HG03139 (cell line): Measurements from ENCODE around the gene ATCAY.

Experiments
- ATAC-seq: cut with Tn5 transposase; IDR thresholded peaks from one replicate; pipeline ENCODE4 v1.9.1; 2021; ENCODE audit not compliant: unreplicated experiment

Gene ATCAY

DNA sequence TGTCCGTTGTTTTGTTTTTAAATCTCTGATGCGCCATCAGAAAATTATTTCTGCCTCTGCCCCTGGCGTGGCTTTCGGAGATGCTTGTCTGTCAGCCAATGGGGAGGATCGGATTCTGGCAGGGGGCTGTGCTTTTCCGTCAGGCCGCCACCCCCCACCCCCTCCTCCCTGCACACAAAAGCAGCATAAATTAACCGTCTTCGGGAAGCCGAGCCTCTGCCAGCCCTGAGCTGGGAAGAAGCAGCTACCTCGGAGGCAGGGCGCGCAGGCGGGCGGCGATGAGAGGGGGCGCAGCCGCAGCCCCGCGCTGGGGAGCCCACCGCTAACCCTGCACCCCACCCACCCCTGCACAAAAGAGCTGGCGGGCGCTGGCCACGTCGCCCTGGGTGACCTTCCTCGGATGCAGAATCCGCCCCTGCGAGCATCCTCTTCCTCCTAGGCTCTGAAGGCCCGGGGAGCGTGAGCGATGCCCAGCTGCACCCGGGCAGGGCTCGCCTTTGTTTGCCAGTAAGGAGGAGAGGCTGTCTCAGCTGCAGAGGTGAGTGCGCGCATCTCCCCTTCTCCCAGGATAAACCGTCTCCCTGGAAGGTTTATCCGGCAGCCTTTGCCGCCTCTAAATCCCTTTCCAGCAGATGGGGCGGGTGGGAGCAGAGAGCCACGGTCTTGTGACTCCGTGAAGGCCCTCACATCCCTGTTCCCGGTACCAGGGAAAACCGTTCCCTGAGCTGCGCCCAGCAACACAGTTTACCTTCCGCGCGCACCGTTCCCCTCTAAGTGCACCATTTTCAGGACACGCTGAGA lies at the start of gene ATCAY:
TSS of gene ATCAY (plus strand) at position 215 of the 801 bp plus-strand sequence. CDS start 5,083 bp downstream, outside the sequence.
- ATAC-seq: no peak

DNA sequence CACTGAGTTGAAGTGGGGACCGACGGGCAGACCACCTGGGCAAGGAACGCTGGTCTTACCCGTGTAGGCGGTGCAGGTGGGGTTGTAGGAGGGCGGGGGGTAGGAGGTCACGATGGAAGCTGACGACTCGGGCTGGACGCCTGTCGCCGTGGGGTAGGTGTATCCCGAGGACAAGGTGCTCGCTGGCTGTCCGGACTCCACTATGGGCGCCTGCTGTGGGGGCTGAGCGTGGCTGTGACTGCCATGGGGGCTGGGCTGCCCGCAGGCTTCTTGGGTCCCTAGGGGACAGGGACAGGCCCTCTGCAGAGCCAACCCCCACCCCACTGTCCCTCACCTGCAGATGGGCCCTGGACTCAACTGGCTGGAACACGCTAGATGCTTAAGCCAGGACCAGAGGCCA lies 48.9 kb upstream of the ATCAY start:
- no peak for ATAC-seq

- ATAC-seq: no peak
These were observed 48.5 kb upstream of the ATCAY start for GRCh38 chr19:3832001-3832400.

DNA sequence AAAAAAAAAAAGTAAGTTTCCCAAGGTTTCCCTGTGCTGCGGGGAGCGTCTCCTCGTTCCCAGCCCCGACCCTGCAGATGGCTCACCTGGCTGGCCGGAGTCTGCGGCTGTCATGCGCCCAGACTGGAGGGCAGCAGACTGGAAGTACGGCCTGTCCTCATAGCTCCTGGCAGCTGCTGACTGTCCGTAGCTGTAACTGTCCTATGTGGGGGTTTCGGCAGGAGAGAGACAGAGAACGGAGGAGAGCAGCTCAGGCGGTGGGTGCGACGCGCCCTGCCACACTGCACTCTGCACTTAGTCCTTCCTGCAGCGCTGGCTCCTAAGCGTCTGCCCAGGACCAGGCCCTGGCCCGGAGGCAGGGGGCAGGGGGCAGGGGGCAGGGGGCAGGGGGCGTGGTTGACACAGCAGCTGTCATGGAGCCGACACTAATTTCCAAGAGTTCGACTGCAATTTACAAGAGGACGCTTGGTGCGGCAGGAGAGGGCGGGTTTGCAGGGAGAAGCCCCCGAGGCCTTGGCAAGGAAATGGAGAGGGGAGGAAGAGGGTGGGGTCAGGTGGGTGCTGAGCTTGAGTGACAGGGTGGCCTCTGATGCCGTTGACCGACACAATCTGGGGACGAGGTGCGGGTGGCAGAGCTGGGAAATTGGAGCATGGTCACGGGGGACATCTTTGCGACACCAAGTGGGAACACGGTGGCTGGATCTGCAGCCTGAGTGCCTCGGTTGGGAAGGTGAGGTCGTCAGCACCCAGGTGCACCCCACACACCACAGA lies 46.7 kb upstream of the ATCAY start:
- no peak for ATAC-seq

DNA sequence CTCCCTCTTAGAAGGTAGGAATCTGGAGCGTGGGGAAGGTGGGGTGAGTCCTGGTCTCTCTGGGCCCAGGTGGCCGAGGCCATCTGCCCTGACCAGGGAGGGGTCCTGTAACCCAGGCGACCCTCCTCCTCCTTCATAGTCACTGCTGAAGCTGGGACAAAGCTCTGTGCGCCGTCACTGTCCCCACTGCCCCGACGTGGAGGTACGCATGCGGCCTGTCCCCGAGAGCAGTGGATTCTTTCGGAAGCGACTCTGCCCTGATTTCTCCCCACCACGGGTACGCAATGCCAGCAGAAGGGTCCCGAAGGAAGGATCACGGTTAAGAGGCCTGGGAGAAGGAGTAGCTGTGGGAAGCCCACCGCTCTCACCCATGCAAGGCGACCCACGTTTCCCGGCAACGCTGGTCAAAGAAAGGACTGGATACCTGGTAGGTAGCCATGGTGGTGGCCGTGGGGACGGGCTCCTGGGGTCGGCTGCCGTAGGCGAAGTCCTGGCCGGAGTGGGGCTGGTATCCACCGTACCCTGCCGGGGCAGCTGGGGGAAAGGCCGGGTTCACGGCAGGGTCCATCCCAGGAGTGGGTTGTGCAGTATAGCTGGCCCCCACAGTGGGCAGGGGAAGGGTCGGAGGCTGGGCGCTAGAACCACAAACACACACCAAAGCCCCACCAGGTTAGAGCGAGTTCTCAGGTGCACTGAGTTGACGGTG lies 46.0 kb upstream of the ATCAY start:
- ATAC-seq: no peak

GRCh38 chr19:3835055-3835435 lies 45.4 kb upstream of the ATCAY start:
- ATAC-seq: no peak

DNA sequence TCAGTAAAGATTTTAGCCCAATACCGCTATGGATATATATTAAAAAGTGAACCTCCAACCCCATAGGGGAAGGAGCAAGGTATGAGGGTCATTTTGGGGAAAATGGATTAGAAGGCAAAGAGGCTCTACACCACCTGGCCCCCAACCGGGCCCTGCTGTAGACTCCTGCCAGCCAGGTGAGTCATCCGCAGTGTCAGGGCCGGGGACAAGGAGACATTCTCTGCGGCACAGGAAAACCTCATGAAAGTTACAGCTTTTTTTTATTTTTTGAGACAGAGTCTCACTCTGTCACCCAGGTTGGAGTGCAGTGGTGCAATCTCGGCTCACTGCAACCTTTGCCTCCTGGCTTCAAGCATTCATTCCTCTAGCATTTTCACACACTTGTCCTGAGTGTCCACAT lies 43.6 kb upstream of the ATCAY start:
- no peak for ATAC-seq

DNA sequence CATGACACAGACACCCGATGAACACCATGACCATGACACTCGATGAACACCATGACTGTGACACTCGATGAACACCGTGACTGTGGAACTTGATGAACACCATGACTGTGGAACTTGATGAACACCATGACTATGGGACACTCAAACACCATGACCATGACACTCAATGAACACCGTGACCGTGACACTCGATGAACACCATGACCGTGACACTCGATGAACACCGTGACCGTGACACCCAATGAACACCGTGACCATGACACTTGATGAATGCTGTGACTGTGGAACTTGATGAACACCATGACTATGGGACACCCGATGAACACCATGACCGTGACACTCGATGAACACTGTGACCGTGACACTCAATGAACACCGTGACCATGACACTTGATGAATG lies 43.2 kb upstream of the ATCAY start:
- ATAC-seq: no peak

GRCh38 chr19:3837922-3838321 lies 42.6 kb upstream of the ATCAY start:
- no peak for ATAC-seq

DNA sequence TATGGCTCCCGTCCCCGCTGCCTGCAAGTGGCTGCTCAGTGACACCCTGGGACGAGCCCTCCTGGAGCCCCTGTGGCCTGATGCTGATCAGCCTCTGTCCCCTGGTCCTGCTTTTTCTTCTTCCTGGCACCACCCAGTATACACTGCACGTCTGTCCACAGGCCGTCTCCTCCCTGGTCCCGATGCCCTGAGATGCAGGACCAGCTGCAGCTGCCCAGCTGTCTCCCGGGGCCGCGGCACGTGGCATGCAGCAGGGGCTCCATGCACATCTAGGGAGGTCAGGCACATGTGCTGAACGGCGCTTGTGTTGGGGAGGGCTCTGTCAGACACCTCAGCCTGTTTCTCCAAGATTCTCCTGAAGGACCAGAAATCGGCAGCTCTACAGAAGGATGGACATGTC lies 41.8 kb upstream of the ATCAY start:
- ATAC-seq: no peak

DNA sequence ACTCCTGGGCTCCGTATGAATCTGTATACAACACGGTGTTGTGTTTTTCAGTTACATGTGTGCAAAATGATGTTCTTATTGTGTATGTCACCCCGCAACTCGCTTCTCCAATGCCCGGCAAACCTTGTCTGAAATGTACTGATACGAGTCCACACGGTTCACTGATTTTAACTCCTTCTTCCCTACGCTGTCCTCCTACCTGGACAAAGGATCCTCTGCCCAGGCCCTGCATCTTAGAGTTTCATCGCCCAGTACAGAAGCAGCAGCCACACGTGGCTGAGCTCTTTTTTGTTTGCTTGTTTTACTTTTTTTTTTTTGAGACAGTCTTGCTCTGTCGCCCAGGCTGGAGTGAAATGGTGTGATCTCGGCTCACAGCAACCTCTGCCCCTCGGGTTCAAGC lies 40.5 kb upstream of the ATCAY start:
- ATAC-seq: no peak

DNA sequence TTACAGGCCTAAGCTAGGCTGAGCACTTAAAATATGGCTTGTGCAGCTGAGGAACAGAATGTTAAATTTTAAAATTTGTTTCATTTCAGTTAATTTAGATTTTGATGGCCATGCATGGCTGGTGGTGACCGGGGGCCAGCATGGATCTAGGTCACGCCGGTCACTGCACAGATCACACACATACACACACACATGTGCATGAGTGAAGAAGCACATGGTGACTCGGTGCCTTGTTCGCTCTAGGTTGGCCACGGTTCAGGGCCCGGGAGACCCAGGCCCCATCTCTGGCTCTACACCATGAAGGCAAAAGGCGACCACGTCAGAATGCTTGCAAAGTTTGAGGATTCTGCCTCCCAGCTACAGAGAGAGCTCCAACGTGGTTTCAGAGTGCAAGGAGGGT lies 39.7 kb upstream of the ATCAY start:
- ATAC-seq: no peak

DNA sequence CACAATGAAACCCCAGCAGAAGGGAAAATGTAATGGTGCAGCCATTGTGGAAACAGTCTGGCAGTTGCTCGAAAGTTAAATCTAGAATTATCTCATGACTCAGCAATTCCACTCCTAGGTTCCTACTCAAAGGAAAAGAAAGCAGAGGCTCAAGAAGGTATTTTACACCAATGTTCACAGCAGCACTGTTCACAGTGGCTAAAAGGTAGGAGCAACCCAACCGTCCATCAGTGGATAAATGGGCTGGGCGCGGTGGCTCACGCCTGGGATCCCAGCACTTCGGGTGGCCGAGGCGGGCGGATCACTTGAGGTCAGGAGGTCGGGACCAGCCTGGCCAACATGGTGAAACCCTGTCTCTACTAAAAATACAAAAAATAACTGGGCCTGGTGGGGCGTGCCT lies 37.5 kb upstream of the ATCAY start:
- no peak for ATAC-seq

GRCh38 chr19:3844596-3844995 lies 35.9 kb upstream of the ATCAY start:
- no peak for ATAC-seq

DNA sequence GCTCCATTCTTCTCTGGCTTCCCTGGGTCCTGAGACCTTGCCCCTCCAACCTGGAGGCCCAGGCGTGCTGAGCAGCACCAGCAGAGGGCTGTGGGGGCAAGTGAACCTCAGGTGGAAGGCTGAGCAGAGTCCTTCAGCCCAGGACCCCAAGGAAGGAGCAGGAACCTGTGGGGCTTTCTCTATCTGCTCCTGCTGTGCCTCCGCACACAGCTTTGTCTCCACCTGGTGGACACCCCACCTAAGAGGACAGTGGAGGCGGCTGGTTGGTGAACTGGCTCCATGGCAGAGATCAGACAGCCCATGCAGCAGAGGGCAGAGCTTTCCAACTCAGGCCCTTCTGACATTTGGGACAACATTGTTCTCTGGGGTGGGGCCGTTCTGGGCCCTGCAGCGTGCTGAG lies 31.4 kb upstream of the ATCAY start:
- no peak for ATAC-seq

GRCh38 chr19:3849787-3850186 lies 30.7 kb upstream of the ATCAY start:
- ATAC-seq: no peak

- ATAC-seq: no peak
These were observed 30.0 kb upstream of the ATCAY start for GRCh38 chr19:3850320-3850972.

DNA sequence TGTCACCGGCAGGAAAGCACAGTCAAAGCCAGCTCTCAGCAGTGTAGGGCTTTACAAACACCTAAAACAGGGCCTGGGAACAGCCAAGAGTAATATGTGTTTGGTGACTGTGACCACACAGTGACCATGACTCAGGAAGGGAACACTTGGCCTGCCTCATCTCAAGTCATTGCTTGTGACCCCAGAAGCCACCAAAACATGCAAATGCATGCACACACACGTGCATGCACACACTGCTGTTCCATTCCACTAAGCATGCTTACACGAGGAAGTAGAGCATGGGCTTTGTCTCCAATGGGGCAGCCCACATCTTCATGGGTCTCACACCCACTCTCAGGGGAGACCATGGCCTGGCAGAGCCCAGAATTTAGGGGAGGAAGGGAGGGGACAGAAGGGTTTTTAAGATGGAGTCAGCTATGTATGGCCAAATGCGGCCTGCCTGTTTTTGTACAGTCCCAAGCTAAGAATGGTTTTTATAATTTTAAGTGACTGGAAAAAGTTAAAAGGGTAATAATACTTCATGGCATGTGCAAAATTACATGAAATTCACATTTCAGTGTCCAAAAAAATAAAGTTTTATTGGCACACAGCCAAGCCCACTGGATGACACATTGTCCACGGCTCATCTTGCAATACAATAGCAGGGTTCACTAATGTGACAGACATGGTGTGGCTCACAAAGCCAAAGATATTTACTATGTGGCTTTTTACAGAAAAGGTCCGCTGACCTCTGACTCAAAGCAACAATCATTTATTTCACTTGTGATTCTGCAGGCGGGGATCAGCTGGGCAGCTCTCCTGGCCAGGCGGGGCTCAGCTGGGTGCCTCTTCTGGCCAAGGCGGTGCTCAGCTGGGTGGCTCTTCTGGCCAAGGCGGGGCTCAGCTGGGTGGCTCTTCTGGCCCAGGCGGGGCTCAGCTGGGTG lies 29.0 kb upstream of the ATCAY start:
- ATAC-seq: no peak

GRCh38 chr19:3852177-3852511 lies 28.3 kb upstream of the ATCAY start:
- no peak for ATAC-seq

DNA sequence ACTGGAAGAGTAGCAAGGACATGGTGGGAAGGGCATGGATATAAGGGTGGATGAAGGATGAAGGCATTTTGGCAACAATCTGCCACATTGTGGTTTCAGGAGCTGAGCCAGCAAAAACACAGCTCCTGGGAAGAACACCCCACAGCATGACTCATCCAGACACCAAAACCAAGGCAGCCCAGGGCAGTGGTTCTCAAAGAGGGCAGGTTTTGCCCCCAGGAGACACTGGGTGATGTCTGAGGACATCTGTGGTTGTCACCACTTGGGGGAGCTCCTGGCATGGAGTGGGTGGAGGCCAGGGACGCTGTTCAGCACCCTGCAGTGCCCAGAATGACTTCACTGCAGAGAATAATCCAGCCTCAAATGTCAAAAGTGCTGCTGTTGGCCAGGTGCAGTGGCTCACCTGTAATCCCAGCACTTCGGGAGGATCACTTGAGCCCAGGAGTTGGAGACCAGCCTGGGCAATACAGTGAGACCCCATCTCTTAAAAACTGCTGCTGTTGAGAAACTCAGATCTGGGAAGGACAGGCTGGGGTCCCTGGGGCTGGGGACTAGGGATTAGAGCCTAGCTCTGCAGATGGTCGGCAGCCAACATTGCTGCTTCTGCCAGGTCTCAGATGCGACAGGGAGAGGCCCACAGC lies 27.8 kb upstream of the ATCAY start:
- no peak for ATAC-seq
